GM12865 (cell line): ENCODE data around the gene SRRM2.

Experiments used
- DNase-seq: peaks from one replicate; pipeline ENCODE4 v3.0.0; 2010; ENCODE audit warnings: low read depth
- H3K4me3 ChIP-seq: 2 replicates; pipeline ENCODE4 v1.5.1; 2011; ENCODE audit warnings: mild to moderate bottlenecking, low read depth, low read length, control low read depth
- TF ChIP-seq, protein P1 (sequence below): IDR thresholded peaks from 2 replicates; pipeline ENCODE4 v1.5.1; 2011; ENCODE audit warnings: low read length, control low read depth, low read depth, inconsistent platforms; ENCODE audit not compliant: insufficient read depth; ENCODE audit errors: missing control alignments

The SRRM2 gene

DNA sequence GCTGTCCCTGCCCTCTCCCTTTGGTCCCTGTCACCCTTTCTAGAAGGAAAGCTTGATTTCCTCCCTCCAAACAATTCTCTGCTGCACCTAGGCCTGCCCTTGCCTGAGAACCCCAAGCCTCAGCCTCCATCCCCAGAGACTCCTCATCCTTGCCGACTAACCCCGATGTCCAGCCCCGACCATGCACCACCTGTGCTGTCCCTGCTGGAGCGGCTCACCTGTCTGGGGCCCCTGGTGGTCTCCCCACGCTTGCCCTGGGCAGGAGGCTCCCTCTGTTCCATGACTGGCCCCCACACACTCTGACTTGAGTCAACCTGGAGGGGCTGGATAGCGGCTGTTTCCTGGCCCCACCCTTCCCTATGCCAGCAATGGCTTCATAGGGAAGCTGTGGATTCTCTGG, 12.0 kb upstream of the SRRM2 start:
- DNase-seq, result no peak
- no peak overlapping the region for H3K4me3 ChIP-seq
- TF ChIP-seq, protein P1, sequence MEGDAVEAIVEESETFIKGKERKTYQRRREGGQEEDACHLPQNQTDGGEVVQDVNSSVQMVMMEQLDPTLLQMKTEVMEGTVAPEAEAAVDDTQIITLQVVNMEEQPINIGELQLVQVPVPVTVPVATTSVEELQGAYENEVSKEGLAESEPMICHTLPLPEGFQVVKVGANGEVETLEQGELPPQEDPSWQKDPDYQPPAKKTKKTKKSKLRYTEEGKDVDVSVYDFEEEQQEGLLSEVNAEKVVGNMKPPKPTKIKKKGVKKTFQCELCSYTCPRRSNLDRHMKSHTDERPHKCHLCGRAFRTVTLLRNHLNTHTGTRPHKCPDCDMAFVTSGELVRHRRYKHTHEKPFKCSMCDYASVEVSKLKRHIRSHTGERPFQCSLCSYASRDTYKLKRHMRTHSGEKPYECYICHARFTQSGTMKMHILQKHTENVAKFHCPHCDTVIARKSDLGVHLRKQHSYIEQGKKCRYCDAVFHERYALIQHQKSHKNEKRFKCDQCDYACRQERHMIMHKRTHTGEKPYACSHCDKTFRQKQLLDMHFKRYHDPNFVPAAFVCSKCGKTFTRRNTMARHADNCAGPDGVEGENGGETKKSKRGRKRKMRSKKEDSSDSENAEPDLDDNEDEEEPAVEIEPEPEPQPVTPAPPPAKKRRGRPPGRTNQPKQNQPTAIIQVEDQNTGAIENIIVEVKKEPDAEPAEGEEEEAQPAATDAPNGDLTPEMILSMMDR, result no peak

DNA sequence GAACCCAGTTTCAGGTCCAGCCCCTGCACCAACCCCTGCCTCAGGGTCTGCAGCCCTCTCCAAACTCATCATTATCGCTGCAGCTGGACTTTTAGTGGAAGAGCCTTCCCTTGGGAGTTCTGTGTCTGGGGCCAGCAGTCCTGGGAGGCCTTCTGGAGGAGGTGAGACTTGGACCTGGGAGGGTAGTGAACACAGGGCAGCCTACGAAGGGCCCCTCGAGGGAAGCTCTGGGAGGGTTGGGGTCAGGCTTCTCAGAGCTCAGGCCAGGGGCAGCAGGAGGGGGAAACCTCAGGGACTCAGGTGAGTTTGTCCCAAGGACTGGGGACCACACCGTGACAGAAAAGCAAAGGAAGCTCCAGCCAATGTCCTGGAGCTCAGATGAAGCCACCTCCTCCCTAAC, 11.3 kb upstream of the SRRM2 start:
- TF ChIP-seq, protein P1, result no peak
- no peak overlapping the region for H3K4me3 ChIP-seq
- no peak for DNase-seq

DNA sequence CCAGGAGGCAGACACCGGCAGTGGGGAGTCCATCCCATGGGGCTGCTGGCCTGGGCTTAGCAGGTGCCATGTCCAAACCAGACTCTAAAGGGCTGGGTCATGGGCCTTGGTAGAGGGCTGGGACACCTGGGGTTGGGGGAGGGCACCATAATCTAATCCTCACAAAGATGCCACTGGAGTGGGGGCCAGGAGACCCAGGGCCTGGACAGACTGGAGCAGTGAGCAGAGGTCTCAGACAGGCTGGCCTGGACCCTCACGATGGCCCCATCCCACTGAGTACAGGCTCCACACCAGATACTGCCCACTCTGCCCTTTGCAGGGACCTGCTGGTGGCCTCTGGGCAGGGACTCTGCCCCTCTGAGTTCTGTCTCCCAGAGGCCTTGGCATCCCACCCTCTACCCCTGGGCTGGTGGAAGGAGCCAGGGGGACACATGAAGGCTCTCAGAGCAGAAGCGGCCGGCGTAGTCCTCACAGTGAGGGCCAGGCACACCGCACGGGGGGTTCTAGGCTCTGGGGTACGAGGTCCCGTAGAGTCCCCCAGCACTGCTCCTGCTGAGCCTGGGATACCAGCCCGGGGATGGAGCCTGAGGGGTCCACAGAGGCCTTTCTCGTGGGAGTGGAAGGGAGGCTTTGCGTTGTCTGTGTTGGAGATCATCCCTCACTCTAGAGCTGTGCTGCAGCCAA, 10.0 kb upstream of the SRRM2 start:
- H3K4me3 ChIP-seq, result no peak overlapping the region
- no peak for DNase-seq
- TF ChIP-seq, protein P1, result no peak

DNA sequence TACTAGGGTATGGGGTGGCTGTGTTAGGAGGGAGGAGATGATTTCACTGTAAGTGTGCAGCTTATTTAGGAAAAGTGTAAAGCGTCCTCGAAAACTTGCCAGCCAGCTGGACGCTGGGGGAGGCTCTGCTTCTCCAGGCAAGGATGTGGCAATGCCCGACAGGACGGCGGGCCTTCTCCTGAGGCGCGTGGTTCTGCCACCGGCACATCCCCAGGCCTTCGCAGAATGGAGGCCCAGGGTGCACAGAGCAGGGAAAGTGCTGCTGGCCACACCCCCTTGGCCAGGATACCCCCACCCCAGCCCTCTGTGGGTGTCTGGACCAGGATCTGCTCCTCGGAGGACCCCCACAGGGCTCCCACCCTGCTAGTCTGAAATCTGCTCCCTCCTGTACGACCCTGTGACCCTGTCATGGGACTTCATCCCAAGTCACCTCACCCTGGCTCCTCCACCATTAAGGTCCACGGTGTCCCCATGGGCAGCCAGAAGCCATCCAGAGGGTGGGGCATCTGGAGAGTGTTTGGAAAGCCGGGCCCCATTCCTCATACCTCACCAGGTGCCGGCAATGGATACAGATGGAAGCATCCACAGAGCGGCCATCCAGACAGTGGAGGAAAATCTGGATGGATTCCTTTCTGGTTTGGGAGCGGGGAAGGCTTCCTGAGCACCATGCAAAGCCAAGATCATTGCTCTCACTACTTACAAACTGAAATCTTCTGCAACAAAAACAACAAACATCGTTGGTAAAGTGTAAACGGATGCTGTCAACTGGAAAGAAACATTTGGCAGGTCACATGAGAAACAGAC, 9.2 kb upstream of the SRRM2 start:
- TF ChIP-seq, protein P1, result no peak
- DNase-seq, result no peak
- no peak overlapping the region for H3K4me3 ChIP-seq

DNA sequence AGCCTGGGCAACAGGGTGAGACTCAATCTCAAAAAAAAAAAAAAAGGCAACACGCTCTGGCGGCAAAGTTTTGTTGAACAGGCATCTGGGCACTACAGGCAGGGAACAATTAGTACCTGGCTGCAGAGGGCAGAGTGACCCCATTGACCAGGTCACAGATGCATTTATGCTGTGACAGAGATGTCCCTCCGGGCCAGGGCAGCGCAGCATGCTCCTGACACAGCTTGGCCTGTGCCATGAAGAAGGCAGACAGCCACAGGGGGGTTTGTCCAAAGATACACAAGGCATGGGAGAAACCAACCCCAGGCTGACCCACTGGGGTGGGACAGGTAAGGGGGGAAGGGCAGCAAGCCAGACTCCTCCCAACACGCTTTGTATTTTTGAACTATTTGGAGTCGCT, 7.7 kb upstream of the SRRM2 start:
- no peak for DNase-seq
- TF ChIP-seq, protein P1, result no peak
- no peak overlapping the region for H3K4me3 ChIP-seq

DNA sequence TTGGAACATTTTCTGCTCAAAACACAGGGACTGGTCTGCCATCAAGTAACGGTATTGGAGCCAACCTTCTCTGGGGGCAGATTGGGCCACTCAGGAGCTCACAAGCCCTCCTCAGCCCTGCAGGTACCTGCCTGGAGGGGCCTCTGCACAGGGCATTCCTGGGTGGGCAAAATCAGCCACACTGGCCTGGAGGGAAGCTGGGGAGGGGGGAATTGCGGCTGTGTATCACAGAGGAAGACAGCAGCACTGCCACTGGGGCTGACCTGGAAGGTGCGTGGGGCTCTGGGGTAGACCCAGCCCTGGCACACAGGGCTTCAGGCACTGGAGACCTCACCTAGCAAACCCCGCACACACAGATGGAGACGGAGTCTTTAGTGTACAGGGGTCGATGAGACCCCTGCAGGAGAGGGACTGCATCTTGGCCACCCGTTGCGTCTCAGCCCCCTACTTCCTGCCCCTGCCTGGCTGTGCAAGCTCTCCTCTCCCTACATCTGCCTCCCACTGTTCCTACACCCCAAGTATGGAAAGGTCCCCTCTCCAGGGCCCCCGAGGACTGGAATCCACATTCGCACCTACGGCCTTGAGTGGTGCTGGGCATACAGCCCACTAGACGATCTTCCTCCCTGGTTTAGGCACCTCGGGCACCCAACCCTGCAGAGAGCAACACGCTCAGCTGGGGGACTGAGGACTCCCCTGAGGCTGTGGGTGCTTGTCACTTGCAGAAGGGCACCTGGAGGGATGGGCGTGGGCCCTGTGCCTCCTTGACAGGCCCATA, 7.1 kb upstream of the SRRM2 start:
- TF ChIP-seq, protein P1, result no peak

More for the DNA sequence above, 7.1 kb upstream of the SRRM2 start:
- DNase-seq, result no peak
- no peak overlapping the region for H3K4me3 ChIP-seq
